KMS-11 (cell line): ENCODE data around the gene LUC7L3.

Source experiments
- H2AFZ ChIP-seq: fragments of 200-600 bp; sonication (generic); 2 replicates; pipeline ENCODE4 v1.6.1; 2016; ENCODE audit warnings: antibody characterized with exemption, mixed run types, low read depth
- H3K27ac ChIP-seq: fragments of 200-600 bp; sonication (generic); 2 replicates; pipeline ENCODE4 v1.6.1; 2016; ENCODE audit warnings: mild to moderate bottlenecking, mixed run types
- H3K27me3 ChIP-seq: fragments of 200-600 bp; sonication (generic); 2 replicates; pipeline ENCODE4 v1.6.1; 2017; ENCODE audit warnings: mild to moderate bottlenecking, low read depth, mixed run types, moderate library complexity; ENCODE audit not compliant: insufficient read depth
- H3K36me3 ChIP-seq: fragments of 200-600 bp; sonication (generic); 2 replicates; pipeline ENCODE4 v1.6.1; 2017; ENCODE audit warnings: mild to moderate bottlenecking, mixed run types; ENCODE audit not compliant: insufficient read depth
- H3K4me1 ChIP-seq: fragments of 200-600 bp; sonication (generic); 2 replicates; pipeline ENCODE4 v1.6.1; 2016; ENCODE audit warnings: mild to moderate bottlenecking, low read depth, mixed run types; ENCODE audit not compliant: poor library complexity, severe bottlenecking
- H3K4me2 ChIP-seq: fragments of 200-600 bp; sonication (generic); 2 replicates; pipeline ENCODE4 v1.7.0; 2016; ENCODE audit warnings: mild to moderate bottlenecking, mixed run types
- H3K4me3 ChIP-seq: fragments of 200-600 bp; sonication (generic); IDR thresholded peaks from 2 replicates; pipeline ENCODE4 v1.6.1; 2017; ENCODE audit warnings: low read depth, low read length, mixed read lengths; ENCODE audit not compliant: insufficient read depth
- H3K79me2 ChIP-seq: fragments of 200-600 bp; sonication (generic); 2 replicates; pipeline ENCODE4 v1.6.1; 2016; ENCODE audit warnings: low read depth, mixed run types; ENCODE audit not compliant: insufficient read depth
- H3K9ac ChIP-seq: fragments of 200-600 bp; sonication (generic); 2 replicates; pipeline ENCODE4 v1.6.1; 2016; ENCODE audit warnings: mild to moderate bottlenecking, mixed run types
- H4K20me1 ChIP-seq: fragments of 200-600 bp; sonication (generic); 2 replicates; pipeline ENCODE4 v1.6.1; 2016; ENCODE audit warnings: mild to moderate bottlenecking, mixed run types; ENCODE audit not compliant: insufficient read depth
- TF ChIP-seq, protein P1 (sequence below): fragments of 200-600 bp; sonication (generic); conservative IDR thresholded peaks from 2 replicates; pipeline ENCODE4 v1.6.1; 2017; ENCODE audit warnings: low read depth, mild to moderate bottlenecking, antibody characterized with exemption, low read length, moderate library complexity, mixed read lengths

LUC7L3 gene

GRCh38 chr17:50737118-50737698 lies 17.8 kb downstream of the LUC7L3 start:
- Histone ChIP-seq H3K79me2 (peaks cover 88% of the 10 kb centered on the region), H3K9ac (no peak overlapping the region), H3K27me3 (no peaks in the 10 kb centered on the region), H2AFZ (no peak overlapping the region), H3K4me2 (no peak overlapping the region), H3K27ac (peak overlapping the region; percentile 9; the same call in 1 of the 2 replicates), H3K36me3 (peaks cover 22% of the 10 kb centered on the region; the same call in 1 of the 2 replicates), H3K4me1 (peaks cover 54% of the 10 kb centered on the region), H3K4me3 (no peak overlapping the region), H4K20me1 (peaks cover 29% of the 10 kb centered on the region)
- TF ChIP-seq, protein P1, sequence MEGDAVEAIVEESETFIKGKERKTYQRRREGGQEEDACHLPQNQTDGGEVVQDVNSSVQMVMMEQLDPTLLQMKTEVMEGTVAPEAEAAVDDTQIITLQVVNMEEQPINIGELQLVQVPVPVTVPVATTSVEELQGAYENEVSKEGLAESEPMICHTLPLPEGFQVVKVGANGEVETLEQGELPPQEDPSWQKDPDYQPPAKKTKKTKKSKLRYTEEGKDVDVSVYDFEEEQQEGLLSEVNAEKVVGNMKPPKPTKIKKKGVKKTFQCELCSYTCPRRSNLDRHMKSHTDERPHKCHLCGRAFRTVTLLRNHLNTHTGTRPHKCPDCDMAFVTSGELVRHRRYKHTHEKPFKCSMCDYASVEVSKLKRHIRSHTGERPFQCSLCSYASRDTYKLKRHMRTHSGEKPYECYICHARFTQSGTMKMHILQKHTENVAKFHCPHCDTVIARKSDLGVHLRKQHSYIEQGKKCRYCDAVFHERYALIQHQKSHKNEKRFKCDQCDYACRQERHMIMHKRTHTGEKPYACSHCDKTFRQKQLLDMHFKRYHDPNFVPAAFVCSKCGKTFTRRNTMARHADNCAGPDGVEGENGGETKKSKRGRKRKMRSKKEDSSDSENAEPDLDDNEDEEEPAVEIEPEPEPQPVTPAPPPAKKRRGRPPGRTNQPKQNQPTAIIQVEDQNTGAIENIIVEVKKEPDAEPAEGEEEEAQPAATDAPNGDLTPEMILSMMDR = no peak

GRCh38 chr17:50739098-50739497 lies 19.7 kb downstream of the LUC7L3 start:
- TF ChIP-seq, protein P1 = no peak
- peaks cover 54% of the 10 kb centered on the region for H3K4me1 ChIP-seq

GRCh38 chr17:50745631-50746030 lies 26.2 kb downstream of the LUC7L3 start:
- Histone ChIP-seq H3K27ac (no peak overlapping the region), H3K79me2 (peaks cover 18% of the 10 kb centered on the region; the same call in 1 of the 2 replicates), H3K4me3 (no peak overlapping the region), H3K4me2 (no peak overlapping the region), H3K36me3 (peaks cover 64% of the 10 kb centered on the region; the same call in 1 of the 2 replicates), H3K4me1 (peaks cover 4% of the 10 kb centered on the region), H3K27me3 (no peaks in the 10 kb centered on the region), H4K20me1 (no peaks in the 10 kb centered on the region; the same call in 1 of the 2 replicates), H3K9ac (no peak overlapping the region), H2AFZ (no peak overlapping the region)
- TF ChIP-seq, protein P1 = no peak

More at GRCh38 chr17:50739098-50739497, 19.7 kb downstream of the LUC7L3 start:
- no peak overlapping the region for H3K27ac ChIP-seq
- H2AFZ ChIP-seq = no peak overlapping the region
- no peak overlapping the region for H3K4me3 ChIP-seq
- no peak overlapping the region for H3K4me2 ChIP-seq
- H3K27me3 ChIP-seq = no peaks in the 10 kb centered on the region
- H4K20me1 ChIP-seq = peaks cover 29% of the 10 kb centered on the region
- peaks cover 39% of the 10 kb centered on the region; the same call in 1 of the 2 replicates for H3K36me3 ChIP-seq
- H3K9ac ChIP-seq = no peak overlapping the region
- peaks cover 78% of the 10 kb centered on the region for H3K79me2 ChIP-seq

DNA sequence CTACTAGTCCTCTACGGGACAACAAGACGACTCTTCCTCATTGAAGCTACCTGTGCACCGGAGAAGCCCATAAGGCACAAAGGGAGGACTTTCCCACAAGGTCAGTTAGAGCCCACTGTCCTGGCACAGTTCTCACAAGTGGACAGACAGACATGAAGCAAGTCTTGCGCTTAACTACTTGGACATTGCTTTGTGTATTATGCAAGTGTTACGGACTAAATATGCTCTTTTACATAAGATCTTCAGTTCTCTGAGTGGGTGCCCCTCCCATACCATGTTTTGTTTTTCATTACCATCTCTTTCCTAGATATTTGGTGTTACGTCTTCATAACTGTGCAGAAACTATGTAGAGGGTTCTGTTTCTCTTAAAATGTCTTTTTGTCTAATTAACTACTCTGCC lies 29.8 kb downstream of the LUC7L3 start:
- Histone ChIP-seq H3K4me3 (no peak overlapping the region), H3K4me1 (no peaks in the 10 kb centered on the region), H3K9ac (no peak overlapping the region), H2AFZ (no peak overlapping the region), H3K79me2 (peaks cover 3% of the 10 kb centered on the region; the same call in 1 of the 2 replicates), H4K20me1 (no peaks in the 10 kb centered on the region), H3K4me2 (no peak overlapping the region), H3K27me3 (no peaks in the 10 kb centered on the region), H3K27ac (no peak overlapping the region), H3K36me3 (peaks cover 40% of the 10 kb centered on the region; the same call in 1 of the 2 replicates)
- TF ChIP-seq, protein P1 = no peak
